Transverse colon (tissue), 4 donors: ENCODE measurements around the gene CACNA2D1.

Experiments used
- EP300 ChIP-seq: sonication (generic); formaldehyde crosslinking; IDR thresholded peaks from one replicate; pipeline ENCODE4 v1.6.1; 2017; ENCODE audit warnings: antibody characterized with exemption, low read depth
- POLR2A ChIP-seq: fragments of 450-650 bp; IDR thresholded peaks from one replicate; pipeline ENCODE4 v1.6.1; 2016; ENCODE audit warnings: antibody characterized with exemption, mild to moderate bottlenecking, moderate library complexity
- POLR2AphosphoS5 ChIP-seq, 3 donors: sonication (generic); formaldehyde crosslinking; IDR thresholded peaks; one replicate each; pipeline ENCODE4 v1.6.1; 2016; ENCODE audit warnings: antibody characterized with exemption in 3 of 3
- TF ChIP-seq, protein P1 (sequence below), 5 experiments: fragments of 200-600 bp in 3 of 5; fragments of 450-650 bp in 2 of 5; sonication (generic) in 3 of 5; IDR thresholded peaks; 1 replicate in 2 of 5; 2 replicates in 3 of 5; pipeline ENCODE4 v1.5.1; 2016 to 2017; ENCODE audit warnings: antibody characterized with exemption in 5 of 5, inconsistent platforms in 3 of 5, mild to moderate bottlenecking in 2 of 5, moderate library complexity in 1 of 5

GRCh38 chr7:82018226-82018625, 425.4 kb downstream of the CACNA2D1 start:
- TF ChIP-seq, protein P1, sequence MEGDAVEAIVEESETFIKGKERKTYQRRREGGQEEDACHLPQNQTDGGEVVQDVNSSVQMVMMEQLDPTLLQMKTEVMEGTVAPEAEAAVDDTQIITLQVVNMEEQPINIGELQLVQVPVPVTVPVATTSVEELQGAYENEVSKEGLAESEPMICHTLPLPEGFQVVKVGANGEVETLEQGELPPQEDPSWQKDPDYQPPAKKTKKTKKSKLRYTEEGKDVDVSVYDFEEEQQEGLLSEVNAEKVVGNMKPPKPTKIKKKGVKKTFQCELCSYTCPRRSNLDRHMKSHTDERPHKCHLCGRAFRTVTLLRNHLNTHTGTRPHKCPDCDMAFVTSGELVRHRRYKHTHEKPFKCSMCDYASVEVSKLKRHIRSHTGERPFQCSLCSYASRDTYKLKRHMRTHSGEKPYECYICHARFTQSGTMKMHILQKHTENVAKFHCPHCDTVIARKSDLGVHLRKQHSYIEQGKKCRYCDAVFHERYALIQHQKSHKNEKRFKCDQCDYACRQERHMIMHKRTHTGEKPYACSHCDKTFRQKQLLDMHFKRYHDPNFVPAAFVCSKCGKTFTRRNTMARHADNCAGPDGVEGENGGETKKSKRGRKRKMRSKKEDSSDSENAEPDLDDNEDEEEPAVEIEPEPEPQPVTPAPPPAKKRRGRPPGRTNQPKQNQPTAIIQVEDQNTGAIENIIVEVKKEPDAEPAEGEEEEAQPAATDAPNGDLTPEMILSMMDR (IDR thresholded peaks at IDR 0.05) = no peak
- TF ChIP-seq POLR2A = no peak
- TF ChIP-seq EP300 = no peak
- no peak for TF ChIP-seq POLR2AphosphoS5 (IDR thresholded peaks at IDR 0.05)
